HG03139 (cell line): ENCODE data around the gene GMEB2.
A peak's percentile ranks its signal among the peaks of the same experiment; 100 is the strongest.
"Not testable (repeated sequence)": the region's sequence is repeated elsewhere in the genome, so short reads cannot be mapped to it uniquely, and the experiment has no call there.

Experiments
- ATAC-seq: cut with Tn5 transposase; IDR thresholded peaks from one replicate; pipeline ENCODE4 v1.9.1; 2021; ENCODE audit not compliant: unreplicated experiment

The GMEB2 gene

DNA sequence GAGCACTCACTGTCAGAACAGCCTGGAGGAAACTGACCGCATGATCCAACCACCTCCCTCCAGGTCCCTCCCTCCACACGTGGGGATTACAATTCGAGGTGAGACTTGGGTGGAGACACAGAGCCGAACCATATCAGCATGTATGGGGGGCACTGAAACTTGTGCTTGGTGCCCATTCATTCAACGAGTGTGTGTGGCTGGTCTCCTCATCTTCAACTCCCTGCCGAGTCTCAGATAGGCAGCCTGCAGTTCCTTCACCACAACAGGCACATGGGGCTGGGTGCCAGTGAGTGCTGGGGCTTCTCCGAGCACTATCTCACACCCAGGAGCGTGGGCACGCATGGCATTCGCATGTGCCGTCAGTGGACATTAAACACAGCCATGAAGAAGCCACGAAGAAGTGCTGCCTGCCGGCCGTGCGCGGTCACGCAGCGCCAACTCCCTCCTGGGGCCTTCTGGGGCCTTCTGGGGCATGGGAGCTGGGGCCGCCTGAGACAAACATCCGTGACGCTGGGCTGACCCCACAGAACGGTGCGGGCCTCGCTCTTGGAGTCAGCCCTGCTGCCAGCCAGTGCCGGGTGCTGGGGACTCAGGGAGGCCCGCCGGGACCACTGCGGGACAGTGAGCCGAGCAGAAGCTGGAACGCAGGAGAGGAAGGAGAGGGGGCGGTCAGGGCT is 30.5 kb upstream of the GMEB2 start:
- ATAC-seq, result no peak

- no peak for ATAC-seq
Observed at GRCh38 chr20:63656451-63656850, 29.6 kb upstream of the GMEB2 start.

- ATAC-seq, result no peak
Observed at GRCh38 chr20:63655249-63655648, 28.3 kb upstream of the GMEB2 start.

GRCh38 chr20:63653974-63654668 is 27.2 kb upstream of the GMEB2 start:
- no peak for ATAC-seq

DNA sequence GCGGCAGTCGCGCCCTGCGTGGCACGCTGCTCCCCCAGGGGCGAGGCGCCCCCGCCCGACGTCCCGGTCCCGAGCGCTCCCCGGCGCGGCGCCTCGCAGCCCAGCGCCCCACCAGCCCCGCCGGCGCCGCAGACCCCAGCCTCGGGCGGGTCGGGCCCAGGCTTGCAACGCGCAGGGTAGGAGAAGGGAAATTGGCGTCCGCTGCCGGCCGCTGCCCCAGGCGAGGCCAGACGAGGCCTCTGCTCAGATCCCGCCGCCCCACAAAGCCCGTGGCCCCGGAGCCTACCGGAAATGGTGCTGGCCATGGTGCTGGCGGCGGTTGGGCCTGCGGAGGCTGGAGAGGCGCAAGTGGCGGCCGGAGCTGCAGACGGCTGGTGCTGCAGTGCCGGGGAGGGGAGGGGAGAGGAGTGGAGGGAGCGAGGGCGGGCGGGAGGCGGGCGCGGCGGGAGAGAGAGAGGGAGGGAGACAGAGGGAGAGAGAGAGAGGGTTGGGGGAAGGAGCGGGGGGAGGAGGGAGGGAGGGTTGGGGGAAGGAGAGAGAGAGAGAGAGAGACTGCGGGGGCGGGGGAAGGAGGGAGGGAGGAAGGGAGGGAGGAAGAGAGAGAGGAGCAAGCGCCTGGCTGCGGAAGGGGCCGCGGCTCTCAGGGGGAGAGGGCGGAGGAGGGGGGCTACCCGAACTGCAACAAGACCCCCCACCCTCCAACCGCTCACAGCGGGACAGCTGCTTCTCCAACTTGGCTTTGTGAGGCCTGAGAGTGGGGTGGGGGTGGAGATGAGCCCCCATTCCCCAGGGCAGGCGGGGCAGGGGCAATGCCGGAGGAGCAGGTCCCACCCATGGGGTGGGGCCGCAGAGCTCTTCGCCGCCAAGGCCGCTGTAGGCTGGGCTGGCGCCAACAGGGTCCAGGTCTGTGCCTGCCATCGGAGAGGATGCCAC is 26.4 kb upstream of the GMEB2 start, which contains the start of gene STMN3:
STMN3 (minus strand) TSS at position 384 of the 933 bp plus-strand sequence; CDS start at position 305, 79 bp downstream.
- no peak for ATAC-seq

GRCh38 chr20:63652192-63652980 is 25.5 kb upstream of the GMEB2 start:
- no peak for ATAC-seq

DNA sequence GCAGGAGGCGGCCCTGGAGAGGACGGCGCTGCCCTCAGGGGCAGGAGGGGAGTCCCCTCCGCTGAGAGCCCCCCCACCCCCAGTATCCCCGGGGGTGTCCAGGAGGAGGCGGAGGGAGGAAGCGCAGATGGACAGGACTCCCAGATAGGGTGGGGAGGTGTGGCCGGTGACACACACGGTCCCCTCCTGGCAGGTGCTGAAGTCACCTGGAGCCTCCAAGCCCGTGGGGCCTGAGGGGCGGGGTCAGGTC is 25.0 kb upstream of the GMEB2 start:
- no peak for ATAC-seq

DNA sequence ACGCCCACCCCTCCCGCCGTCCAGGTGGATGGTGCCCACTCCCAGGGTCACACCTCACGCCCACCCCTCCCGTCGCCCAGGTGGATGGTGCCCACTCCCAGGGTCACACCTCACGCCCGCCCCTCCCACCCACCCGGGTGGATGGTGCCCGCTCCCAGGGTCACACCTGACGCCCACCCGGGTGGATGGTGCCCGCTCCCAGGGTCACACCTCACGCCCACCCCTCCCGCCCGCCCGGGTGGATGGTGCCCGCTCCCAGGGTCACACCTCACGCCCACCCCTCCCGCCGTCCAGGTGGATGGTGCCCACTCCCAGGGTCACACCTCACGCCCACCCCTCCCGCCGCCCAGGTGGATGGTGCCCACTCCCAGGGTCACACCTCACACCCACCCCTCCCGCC is 23.6 kb upstream of the GMEB2 start:
- ATAC-seq, result not testable (repeated sequence)

- ATAC-seq, result no peak
Observed at GRCh38 chr20:63648895-63649589, 22.1 kb upstream of the GMEB2 start.

DNA sequence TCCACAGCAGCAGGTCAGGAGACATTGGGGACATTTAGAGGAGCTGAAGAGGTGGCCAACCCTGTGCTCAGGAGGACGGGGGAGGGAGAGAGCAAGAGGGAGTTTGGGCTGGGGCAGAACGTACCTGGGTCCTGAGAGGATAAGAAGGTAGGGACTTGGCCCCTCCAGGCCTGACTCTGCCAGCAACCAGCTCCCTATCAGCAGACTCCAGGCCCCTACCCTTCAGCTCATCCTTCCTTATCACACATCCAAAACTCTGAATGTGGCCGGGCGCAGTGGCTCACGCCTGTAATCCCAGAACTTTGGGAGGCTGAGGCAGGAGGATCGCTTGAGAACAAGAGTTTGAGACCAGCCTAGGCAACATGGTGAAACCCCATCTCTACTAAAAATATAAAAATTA is 21.3 kb upstream of the GMEB2 start:
- no peak for ATAC-seq

DNA sequence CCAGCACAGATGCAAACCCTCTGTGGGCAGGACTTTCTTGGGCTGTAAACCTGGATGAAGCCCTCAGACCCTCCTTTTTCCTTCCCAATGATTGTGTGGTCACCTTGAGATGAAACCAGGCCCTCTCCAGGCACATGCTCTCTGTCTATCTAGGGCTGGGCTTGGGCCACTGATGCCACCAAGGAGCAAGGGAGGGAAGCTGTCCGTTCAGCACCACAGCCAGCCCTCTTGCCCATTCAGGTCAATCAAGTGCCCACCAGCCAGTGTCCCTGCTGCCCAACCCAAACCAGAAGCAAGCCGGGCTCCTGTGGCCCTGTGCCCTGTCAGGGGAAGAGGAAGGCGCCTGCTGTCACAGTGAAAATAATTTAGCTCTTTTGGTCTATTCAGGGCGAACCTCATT is 18.3 kb upstream of the GMEB2 start:
- no peak for ATAC-seq

GRCh38 chr20:63643946-63644345 is 17.0 kb upstream of the GMEB2 start:
- ATAC-seq, result no peak

GRCh38 chr20:63643499-63643898 is 16.6 kb upstream of the GMEB2 start:
- no peak for ATAC-seq

DNA sequence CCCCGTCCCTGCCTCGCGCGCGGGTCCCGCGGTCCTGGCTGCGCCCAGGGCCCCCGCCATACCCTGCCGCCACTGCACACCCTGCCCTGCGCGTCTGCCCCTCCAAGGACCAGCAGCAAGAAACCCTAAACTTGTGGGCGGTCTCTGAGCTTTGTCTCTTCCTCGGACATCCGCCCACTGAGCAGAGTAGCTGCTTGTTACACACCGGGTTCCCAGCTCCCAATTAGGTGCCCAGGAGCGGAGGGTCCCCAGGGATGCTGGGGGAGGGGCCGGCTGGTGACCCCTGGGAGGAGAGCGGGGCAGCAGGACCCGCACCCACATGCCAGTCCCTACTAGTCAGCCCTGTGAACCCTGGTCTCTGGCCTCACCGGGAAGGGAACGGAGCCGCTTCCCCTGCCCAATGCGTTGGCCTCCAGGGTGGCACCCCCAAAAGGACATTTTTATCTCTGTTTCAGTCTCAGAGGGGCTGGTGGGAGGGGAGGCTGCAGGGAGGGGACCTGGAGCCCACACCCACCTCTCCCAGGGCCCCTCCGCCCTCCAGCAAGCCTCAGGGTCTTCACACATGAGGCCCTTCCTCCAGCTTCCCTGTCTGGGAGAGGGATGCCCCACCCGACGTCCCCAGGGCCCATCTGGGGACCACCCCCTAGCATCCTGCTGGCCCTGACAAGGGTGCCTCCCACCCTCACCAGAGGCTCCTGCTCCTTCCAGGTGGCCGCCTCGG is 15.8 kb upstream of the GMEB2 start:
- no peak for ATAC-seq

GRCh38 chr20:63641792-63642523 is 15.1 kb upstream of the GMEB2 start:
- ATAC-seq, result peak; percentile 55

- ATAC-seq, result peak; percentile 22
Observed at GRCh38 chr20:63641146-63641791, 14.4 kb upstream of the GMEB2 start.

GRCh38 chr20:63640686-63641085 is 13.8 kb upstream of the GMEB2 start:
- ATAC-seq, result not testable (repeated sequence)

- ATAC-seq, result no peak
Observed at GRCh38 chr20:63640086-63640485, 13.2 kb upstream of the GMEB2 start.
